ENCODE data around the gene ST3GAL4.

DNA sequence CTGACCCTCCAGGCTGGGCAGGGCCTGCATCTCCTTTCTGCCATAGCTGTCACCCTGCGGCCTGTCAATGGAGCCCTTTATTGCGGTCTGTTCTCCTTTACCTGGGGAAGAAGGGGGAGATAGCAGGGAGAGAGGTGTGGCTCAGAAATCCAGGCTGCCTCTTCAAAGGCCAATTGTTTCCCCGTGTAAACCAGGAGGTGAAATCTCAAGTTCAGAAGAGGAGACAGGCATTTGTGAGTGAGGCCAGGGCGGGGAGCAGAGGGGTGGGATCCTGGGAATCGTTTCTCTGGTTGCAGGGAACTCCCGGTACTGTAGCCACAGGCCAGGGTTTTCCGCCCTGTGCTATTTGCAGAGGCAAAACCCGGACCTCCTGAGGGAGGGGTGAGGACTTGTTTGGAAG is 42.5 kb upstream of the ST3GAL4 start:
- TF ChIP-seq, protein P1, sequence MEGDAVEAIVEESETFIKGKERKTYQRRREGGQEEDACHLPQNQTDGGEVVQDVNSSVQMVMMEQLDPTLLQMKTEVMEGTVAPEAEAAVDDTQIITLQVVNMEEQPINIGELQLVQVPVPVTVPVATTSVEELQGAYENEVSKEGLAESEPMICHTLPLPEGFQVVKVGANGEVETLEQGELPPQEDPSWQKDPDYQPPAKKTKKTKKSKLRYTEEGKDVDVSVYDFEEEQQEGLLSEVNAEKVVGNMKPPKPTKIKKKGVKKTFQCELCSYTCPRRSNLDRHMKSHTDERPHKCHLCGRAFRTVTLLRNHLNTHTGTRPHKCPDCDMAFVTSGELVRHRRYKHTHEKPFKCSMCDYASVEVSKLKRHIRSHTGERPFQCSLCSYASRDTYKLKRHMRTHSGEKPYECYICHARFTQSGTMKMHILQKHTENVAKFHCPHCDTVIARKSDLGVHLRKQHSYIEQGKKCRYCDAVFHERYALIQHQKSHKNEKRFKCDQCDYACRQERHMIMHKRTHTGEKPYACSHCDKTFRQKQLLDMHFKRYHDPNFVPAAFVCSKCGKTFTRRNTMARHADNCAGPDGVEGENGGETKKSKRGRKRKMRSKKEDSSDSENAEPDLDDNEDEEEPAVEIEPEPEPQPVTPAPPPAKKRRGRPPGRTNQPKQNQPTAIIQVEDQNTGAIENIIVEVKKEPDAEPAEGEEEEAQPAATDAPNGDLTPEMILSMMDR (conservative IDR thresholded peaks at IDR 0.05; ENCODE audit: low read length): no peak
- TF ChIP-seq EZH2phosphoT487 (IDR thresholded peaks at IDR 0.05; ENCODE audit: borderline replicate concordance): no peak
